Liver (tissue), 9 donors: ENCODE results near the gene NR6A1. TPM values are rescaled to one million over a fixed set of nuclear protein-coding genes. Genes with fewer than 3 reads are reported as not detected.
A peak's percentile ranks its signal among the peaks of the same experiment; 100 is the strongest.

Source experiments
- DNase-seq: peaks from one replicate; pipeline ENCODE4 v3.0.0-alpha.2; 2017; ENCODE audit warnings: low spot score
- H3K27ac ChIP-seq, 2 donors: one replicate each; pipeline ENCODE4 v1.7.0; 2013; ENCODE audit warnings: inconsistent platforms in 2 of 2, low read length in 2 of 2, control low read depth in 1 of 2, low read depth in 1 of 2, mild to moderate bottlenecking in 1 of 2
- H3K27me3 ChIP-seq, 4 donors: one replicate each; pipeline versions ENCODE4 v1.6.1 to v1.7.0; 2013; ENCODE audit warnings: low read length in 3 of 4, inconsistent platforms in 1 of 4, mild to moderate bottlenecking in 1 of 4, moderate library complexity in 1 of 4; ENCODE audit not compliant: control insufficient read depth in 4 of 4, insufficient read depth in 4 of 4
- H3K36me3 ChIP-seq, 4 donors: one replicate each; pipeline versions ENCODE4 v1.6.1 to v1.7.0; 2013; ENCODE audit warnings: low read length in 3 of 4, mild to moderate bottlenecking in 3 of 4, low read depth in 1 of 4, moderate library complexity in 1 of 4; ENCODE audit not compliant: control insufficient read depth in 4 of 4, insufficient read depth in 3 of 4
- H3K4me1 ChIP-seq, 4 donors: one replicate each; pipeline versions ENCODE4 v1.6.1 to v1.7.0; 2013; ENCODE audit warnings: low read length in 3 of 4, mild to moderate bottlenecking in 3 of 4, moderate library complexity in 1 of 4; ENCODE audit not compliant: control insufficient read depth in 4 of 4, insufficient read depth in 4 of 4
- H3K4me3 ChIP-seq, 3 donors: one replicate each; pipeline versions ENCODE4 v1.6.1 to v1.7.0; 2013; ENCODE audit warnings: low read length in 3 of 3, control low read depth in 1 of 3, low read depth in 1 of 3, mild to moderate bottlenecking in 1 of 3
- H3K9ac ChIP-seq, 2 donors: one replicate each; pipeline ENCODE4 v1.7.0; 2013; ENCODE audit warnings: low read length in 2 of 2, mild to moderate bottlenecking in 2 of 2, moderate library complexity in 2 of 2, control low read depth in 1 of 2, low read depth in 1 of 2
- H3K9me3 ChIP-seq, 4 donors: one replicate each; pipeline versions ENCODE4 v1.6.1 to v1.7.0; 2013; ENCODE audit warnings: low read length in 3 of 4; ENCODE audit not compliant: control insufficient read depth in 4 of 4
- EGR1 ChIP-seq, 2 donors: IDR thresholded peaks; 2 replicates each; pipeline ENCODE4 v1.6.1; 2016 to 2018; ENCODE audit warnings: antibody characterized with exemption in 2 of 2, low read depth in 2 of 2
- FOXA1 ChIP-seq: IDR thresholded peaks from 2 replicates; pipeline ENCODE4 v1.6.1; 2016; ENCODE audit warnings: antibody characterized with exemption
- FOXA2 ChIP-seq: IDR thresholded peaks from 2 replicates; pipeline ENCODE4 v1.6.1; 2016; ENCODE audit warnings: antibody characterized with exemption
- GABPA ChIP-seq, 2 donors: IDR thresholded peaks in 1 of 2; conservative IDR thresholded peaks in 1 of 2; 2 replicates each; pipeline ENCODE4 v1.6.1; 2016; ENCODE audit warnings: antibody characterized with exemption in 2 of 2, mild to moderate bottlenecking in 1 of 2, moderate library complexity in 1 of 2
- HNF4G ChIP-seq: IDR thresholded peaks from 2 replicates; pipeline ENCODE4 v1.6.1; 2016; ENCODE audit warnings: antibody characterized with exemption
- JUND ChIP-seq, 2 donors: IDR thresholded peaks; 2 replicates each; pipeline ENCODE4 v1.6.1; 2016; ENCODE audit warnings: antibody characterized with exemption in 2 of 2
- NR2F2 ChIP-seq: IDR thresholded peaks from 2 replicates; pipeline ENCODE4 v1.6.1; 2016; ENCODE audit warnings: antibody characterized with exemption
- RAD21 ChIP-seq, 2 donors: IDR thresholded peaks; 2 replicates each; pipeline ENCODE4 v1.6.1; 2016; ENCODE audit warnings: antibody characterized with exemption in 2 of 2, mild to moderate bottlenecking in 2 of 2
- RXRA ChIP-seq, 2 donors: IDR thresholded peaks; 2 replicates each; pipeline ENCODE4 v1.6.1; 2017 to 2018; ENCODE audit warnings: antibody characterized with exemption in 2 of 2, mild to moderate bottlenecking in 1 of 2
- TAF1 ChIP-seq: conservative IDR thresholded peaks from 2 replicates; pipeline ENCODE4 v1.6.1; 2016; ENCODE audit warnings: antibody characterized with exemption, mild to moderate bottlenecking
- YY1 ChIP-seq: IDR thresholded peaks from 2 replicates; pipeline ENCODE4 v1.6.1; 2016; ENCODE audit warnings: antibody characterized with exemption, mild to moderate bottlenecking
- WGBS: extraction: QIAGEN DNeasy Blood & Tissue Kit; methylation state at CpG from one replicate; pipeline ENCODE4 v1.1.7; 2013; 5-methylcytosine and 5-hydroxymethylcytosine counted together
- polyA plus RNA-seq, 2 donors: library from polyadenylated mRNA; stranded (reverse) in 1 of 2; unstranded in 1 of 2; fragments of 200-250 nt in 1 of 2; fragments of >200 nt in 1 of 2; fragmentation: Nextera tagmentation in 1 of 2; extraction: Ambion mirVana in 1 of 2; gene quantifications; one replicate each; pipeline versions ENCODE4 v1.2.1 to v1.2.3, GENCODE V29; 2013 to 2015
- total RNA-seq, 2 donors: library from RNA; depleted of rRNA; stranded (reverse); fragments of >200 nt; gene quantifications; one replicate each; pipeline ENCODE4 v1.2.3, GENCODE V29; 2014
- TF ChIP-seq, protein P1 (sequence below): IDR thresholded peaks from 2 replicates; pipeline ENCODE4 v1.6.1; 2016; ENCODE audit warnings: antibody characterized with exemption
- TF ChIP-seq, protein P2 (sequence below): IDR thresholded peaks from 2 replicates; pipeline ENCODE4 v1.6.1; 2016; ENCODE audit warnings: antibody characterized with exemption
- TF ChIP-seq, protein P3 (sequence below): IDR thresholded peaks from 2 replicates; pipeline ENCODE4 v1.6.1; 2016; ENCODE audit warnings: antibody characterized with exemption
- TF ChIP-seq, protein P4 (sequence below): IDR thresholded peaks from 2 replicates; pipeline ENCODE4 v1.6.1; 2016; ENCODE audit warnings: antibody characterized with exemption, mild to moderate bottlenecking
- donor health status: healthy.
- donor health status: healthy.
- donor health status: healthy.
- donor health status: healthy.
- donor health status: healthy.

The NR6A1 gene
- total and polyA plus RNA-seq, 4 donors: 0.72 to 6.1 (median 2.1) TPM

DNA sequence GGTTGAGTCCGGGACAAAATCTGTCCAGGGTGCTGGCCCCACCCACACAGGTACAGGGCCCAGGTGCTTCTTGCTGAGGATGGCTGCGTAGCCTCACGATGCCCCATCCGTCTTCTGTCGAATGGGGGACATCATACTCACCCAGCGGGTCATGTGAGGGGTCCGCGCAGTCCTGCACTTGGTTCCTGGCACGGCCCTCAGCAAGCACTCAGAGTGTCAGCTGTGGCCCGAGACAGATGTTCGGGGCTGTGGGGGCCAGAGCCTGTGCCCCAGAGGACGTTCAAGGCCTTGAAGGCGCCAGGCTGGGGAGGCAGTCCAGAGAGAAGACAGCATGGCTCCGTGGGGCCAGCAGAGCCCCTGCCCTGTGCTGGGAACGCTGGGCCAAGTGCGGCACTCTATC, 291.7 kb downstream of the NR6A1 start:
- TF ChIP-seq, protein P1, sequence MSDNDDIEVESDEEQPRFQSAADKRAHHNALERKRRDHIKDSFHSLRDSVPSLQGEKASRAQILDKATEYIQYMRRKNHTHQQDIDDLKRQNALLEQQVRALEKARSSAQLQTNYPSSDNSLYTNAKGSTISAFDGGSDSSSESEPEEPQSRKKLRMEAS: no peak
- TF ChIP-seq FOXA2 (no peak), GABPA (IDR thresholded peaks at IDR 0.05 in 1 of 2, conservative IDR thresholded peaks at IDR 0.05 in 1 of 2) (no peak)
- WGBS: 84% methylated on average over 16 of the region's 16 CpGs
- H3K9ac ChIP-seq: no peak overlapping the region
- H3K9me3 ChIP-seq: no peaks in the 10 kb centered on the region
- peaks cover 0 to 5% (median 2%) of the 10 kb centered on the region in 4 donors for H3K27me3 ChIP-seq
- H3K36me3 ChIP-seq: no peaks in the 10 kb centered on the region
- no peak overlapping the region for H3K27ac ChIP-seq
- H3K4me3 ChIP-seq: no peak overlapping the region
- no peaks in the 10 kb centered on the region for H3K4me1 ChIP-seq
- DNase-seq: no peak

DNA sequence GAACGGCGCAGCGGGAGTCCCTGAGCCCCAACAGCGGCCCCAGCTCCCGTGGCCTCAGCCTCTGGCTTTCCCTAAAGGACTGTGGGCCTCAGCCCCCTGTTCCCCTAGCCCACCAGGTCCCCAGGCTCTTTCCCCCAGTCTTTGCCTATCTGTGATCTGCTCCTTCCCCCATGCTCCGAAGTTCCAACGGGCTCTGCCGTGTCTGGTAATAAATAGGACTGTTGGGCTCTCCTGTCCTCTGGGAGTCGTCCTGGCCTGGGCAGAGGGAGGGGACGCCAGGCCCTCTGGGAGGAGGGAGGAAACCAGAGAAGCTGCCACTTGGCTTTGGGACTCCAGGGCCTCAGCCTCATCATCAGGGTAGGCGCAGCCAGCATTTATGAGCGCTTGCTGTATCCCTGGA, 292.8 kb downstream of the NR6A1 start:
- Histone ChIP-seq H3K27me3 (peaks cover 0 to 5% (median 2%) of the 10 kb centered on the region in 4 donors), H3K4me1 (no peaks in the 10 kb centered on the region), H3K27ac (no peak overlapping the region), H3K9ac (no peak overlapping the region), H3K36me3 (no peaks in the 10 kb centered on the region), H3K4me3 (no peak overlapping the region), H3K9me3 (no peaks in the 10 kb centered on the region)
- WGBS: 47% methylated on average over 12 of the region's 12 CpGs
- DNase-seq: no peak
- TF ChIP-seq EGR1 (IDR thresholded peaks at IDR 0.05; ENCODE audit: low read depth in 2 of 2): no peak

DNA sequence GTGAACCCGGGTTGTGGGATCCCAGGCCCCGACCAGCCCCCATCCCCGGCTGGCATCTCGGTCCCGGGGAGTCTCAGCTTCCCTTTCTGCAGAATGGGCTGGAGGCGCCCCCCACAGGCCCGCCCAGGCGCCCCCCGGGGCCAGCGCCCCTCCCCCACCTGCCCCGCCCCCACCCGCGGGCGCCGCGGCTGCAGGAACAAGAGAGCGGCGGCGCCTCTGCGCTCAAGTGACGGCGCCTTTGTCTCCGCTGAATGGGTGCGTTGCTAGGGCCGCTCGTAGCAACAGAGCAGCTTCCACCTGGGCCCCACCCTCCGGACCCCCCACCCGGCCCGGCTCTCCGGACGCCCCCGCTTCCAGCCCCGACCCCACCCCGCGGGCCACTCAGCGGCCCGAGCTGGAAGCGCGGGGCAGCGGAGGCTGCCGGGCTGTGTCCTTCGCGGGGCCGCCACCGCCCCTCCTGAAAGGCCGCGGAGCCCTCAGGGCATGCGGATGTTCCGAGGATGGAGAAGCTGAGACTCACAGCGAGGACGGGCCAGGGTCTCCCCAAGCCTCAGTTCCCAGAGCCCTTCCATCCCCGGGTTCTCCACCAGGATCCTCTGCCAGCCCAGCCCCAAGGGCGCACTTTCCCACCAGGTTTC, 293.3 kb downstream of the NR6A1 start:
- H3K36me3 ChIP-seq: no peaks in the 10 kb centered on the region
- H3K4me1 ChIP-seq: no peaks in the 10 kb centered on the region
- H3K9ac ChIP-seq: no peak overlapping the region
- TF ChIP-seq RXRA (IDR thresholded peaks at IDR 0.05) (no peak), FOXA1 (no peak), HNF4G (no peak), EGR1 (IDR thresholded peaks at IDR 0.05; ENCODE audit: low read depth in 2 of 2) (no peak), YY1 (no peak)
- peaks cover 0 to 5% (median 2%) of the 10 kb centered on the region in 4 donors for H3K27me3 ChIP-seq
- H3K4me3 ChIP-seq: peak overlapping the region in 1 of 3 donors; percentile 6
- no peak overlapping the region for H3K27ac ChIP-seq
- WGBS: 6% methylated on average over 53 of the region's 53 CpGs
- no peaks in the 10 kb centered on the region for H3K9me3 ChIP-seq
- DNase-seq: no peak

DNA sequence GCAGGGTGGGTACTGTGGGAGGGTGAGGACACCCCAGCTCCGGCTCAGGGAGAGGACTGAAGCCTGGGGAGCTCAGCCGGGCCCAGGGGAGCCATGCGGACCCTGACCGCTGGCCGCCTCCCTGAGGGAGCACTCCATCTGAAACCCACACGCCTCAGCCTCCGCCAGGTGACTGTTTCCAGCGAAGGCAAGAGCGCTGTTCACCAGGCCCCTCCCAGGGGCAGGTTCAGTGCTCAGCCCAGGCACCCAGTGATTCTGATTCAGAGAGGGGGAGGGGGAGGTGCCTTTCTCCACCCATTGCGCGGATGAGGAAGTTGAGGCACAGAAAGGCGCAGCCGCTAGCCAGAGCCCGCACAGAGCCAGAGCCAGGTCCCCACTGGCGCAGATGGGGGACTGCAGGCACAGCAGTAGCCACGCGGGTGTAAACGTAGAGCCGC, 293.9 kb downstream of the NR6A1 start:
- H3K9me3 ChIP-seq: no peaks in the 10 kb centered on the region
- H3K36me3 ChIP-seq: no peaks in the 10 kb centered on the region
- no peak for DNase-seq
- H3K4me1 ChIP-seq: no peaks in the 10 kb centered on the region
- 37% methylated on average over 19 of the region's 19 CpGs for WGBS
- no peak overlapping the region for H3K9ac ChIP-seq
- H3K4me3 ChIP-seq: no peak overlapping the region
- no peak overlapping the region for H3K27ac ChIP-seq
- peaks cover 0 to 5% (median 2%) of the 10 kb centered on the region in 4 donors for H3K27me3 ChIP-seq
- no peak for TF ChIP-seq TAF1
- TF ChIP-seq, protein P2, sequence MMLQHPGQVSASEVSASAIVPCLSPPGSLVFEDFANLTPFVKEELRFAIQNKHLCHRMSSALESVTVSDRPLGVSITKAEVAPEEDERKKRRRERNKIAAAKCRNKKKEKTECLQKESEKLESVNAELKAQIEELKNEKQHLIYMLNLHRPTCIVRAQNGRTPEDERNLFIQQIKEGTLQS: no peak
- TF ChIP-seq YY1: no peak
- TF ChIP-seq, protein P3, sequence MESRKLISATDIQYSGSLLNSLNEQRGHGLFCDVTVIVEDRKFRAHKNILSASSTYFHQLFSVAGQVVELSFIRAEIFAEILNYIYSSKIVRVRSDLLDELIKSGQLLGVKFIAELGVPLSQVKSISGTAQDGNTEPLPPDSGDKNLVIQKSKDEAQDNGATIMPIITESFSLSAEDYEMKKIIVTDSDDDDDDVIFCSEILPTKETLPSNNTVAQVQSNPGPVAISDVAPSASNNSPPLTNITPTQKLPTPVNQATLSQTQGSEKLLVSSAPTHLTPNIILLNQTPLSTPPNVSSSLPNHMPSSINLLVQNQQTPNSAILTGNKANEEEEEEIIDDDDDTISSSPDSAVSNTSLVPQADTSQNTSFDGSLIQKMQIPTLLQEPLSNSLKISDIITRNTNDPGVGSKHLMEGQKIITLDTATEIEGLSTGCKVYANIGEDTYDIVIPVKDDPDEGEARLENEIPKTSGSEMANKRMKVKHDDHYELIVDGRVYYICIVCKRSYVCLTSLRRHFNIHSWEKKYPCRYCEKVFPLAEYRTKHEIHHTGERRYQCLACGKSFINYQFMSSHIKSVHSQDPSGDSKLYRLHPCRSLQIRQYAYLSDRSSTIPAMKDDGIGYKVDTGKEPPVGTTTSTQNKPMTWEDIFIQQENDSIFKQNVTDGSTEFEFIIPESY: no peak
- TF ChIP-seq JUND (IDR thresholded peaks at IDR 0.05): no peak
- TF ChIP-seq, protein P1: no peak
- TF ChIP-seq NR2F2: no peak
- no peak for TF ChIP-seq HNF4G
- TF ChIP-seq, protein P4, sequence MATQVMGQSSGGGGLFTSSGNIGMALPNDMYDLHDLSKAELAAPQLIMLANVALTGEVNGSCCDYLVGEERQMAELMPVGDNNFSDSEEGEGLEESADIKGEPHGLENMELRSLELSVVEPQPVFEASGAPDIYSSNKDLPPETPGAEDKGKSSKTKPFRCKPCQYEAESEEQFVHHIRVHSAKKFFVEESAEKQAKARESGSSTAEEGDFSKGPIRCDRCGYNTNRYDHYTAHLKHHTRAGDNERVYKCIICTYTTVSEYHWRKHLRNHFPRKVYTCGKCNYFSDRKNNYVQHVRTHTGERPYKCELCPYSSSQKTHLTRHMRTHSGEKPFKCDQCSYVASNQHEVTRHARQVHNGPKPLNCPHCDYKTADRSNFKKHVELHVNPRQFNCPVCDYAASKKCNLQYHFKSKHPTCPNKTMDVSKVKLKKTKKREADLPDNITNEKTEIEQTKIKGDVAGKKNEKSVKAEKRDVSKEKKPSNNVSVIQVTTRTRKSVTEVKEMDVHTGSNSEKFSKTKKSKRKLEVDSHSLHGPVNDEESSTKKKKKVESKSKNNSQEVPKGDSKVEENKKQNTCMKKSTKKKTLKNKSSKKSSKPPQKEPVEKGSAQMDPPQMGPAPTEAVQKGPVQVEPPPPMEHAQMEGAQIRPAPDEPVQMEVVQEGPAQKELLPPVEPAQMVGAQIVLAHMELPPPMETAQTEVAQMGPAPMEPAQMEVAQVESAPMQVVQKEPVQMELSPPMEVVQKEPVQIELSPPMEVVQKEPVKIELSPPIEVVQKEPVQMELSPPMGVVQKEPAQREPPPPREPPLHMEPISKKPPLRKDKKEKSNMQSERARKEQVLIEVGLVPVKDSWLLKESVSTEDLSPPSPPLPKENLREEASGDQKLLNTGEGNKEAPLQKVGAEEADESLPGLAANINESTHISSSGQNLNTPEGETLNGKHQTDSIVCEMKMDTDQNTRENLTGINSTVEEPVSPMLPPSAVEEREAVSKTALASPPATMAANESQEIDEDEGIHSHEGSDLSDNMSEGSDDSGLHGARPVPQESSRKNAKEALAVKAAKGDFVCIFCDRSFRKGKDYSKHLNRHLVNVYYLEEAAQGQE: no peak
- no peak for TF ChIP-seq FOXA1
- no peak for TF ChIP-seq FOXA2
- TF ChIP-seq GABPA (IDR thresholded peaks at IDR 0.05 in 1 of 2, conservative IDR thresholded peaks at IDR 0.05 in 1 of 2): no peak
- no peak for TF ChIP-seq RAD21 (IDR thresholded peaks at IDR 0.05)
- no peak for TF ChIP-seq RXRA (IDR thresholded peaks at IDR 0.05)
